Activated naive CD8-positive, alpha-beta T cell treated with anti-CD3 and anti-CD28 coated beads, Interleukin-2, amount 50 U/mL, for 16 hours (primary cell): ENCODE data around the gene MX1.

Experiments used
- DNase-seq: peaks from one replicate; pipeline ENCODE4 v3.0.0-alpha.2; 2020; ENCODE audit warnings: low read depth, low spot score

The MX1 gene

GRCh38 chr21:41432562-41433460 is 6.8 kb downstream of the MX1 start:
- DNase-seq: no peak

- DNase-seq: no peak
Measured at GRCh38 chr21:41433566-41433965, 7.5 kb downstream of the MX1 start.

- no peak for DNase-seq
Measured at GRCh38 chr21:41435706-41436105, 9.7 kb downstream of the MX1 start.

GRCh38 chr21:41437729-41438128 is 11.7 kb downstream of the MX1 start:
- no peak for DNase-seq

- DNase-seq: no peak
Measured at GRCh38 chr21:41438425-41439113, 12.5 kb downstream of the MX1 start.

- DNase-seq: no peak
Measured at GRCh38 chr21:41439248-41439647, 13.2 kb downstream of the MX1 start.

GRCh38 chr21:41441546-41441945 is 15.5 kb downstream of the MX1 start:
- no peak for DNase-seq

- DNase-seq: no peak
Measured at GRCh38 chr21:41442481-41443186, 16.6 kb downstream of the MX1 start.

GRCh38 chr21:41443562-41443961 is 17.5 kb downstream of the MX1 start:
- DNase-seq: no peak

GRCh38 chr21:41444703-41445464 is 18.8 kb downstream of the MX1 start:
- DNase-seq: no peak

- no peak for DNase-seq
Measured at GRCh38 chr21:41445465-41445862, 19.4 kb downstream of the MX1 start.

- no peak for DNase-seq
Measured at GRCh38 chr21:41446586-41446985, 20.5 kb downstream of the MX1 start.

GRCh38 chr21:41447356-41447755 is 21.3 kb downstream of the MX1 start:
- no peak for DNase-seq

- DNase-seq: no peak
Measured at GRCh38 chr21:41449613-41450012, 23.6 kb downstream of the MX1 start.

GRCh38 chr21:41451753-41452676 is 26.0 kb downstream of the MX1 start:
- DNase-seq: no peak

- no peak for DNase-seq
Measured at GRCh38 chr21:41453198-41453597, 27.2 kb downstream of the MX1 start.

- DNase-seq: no peak
Measured at GRCh38 chr21:41453761-41454160, 27.7 kb downstream of the MX1 start.

- DNase-seq: no peak
Measured at GRCh38 chr21:41458121-41458520, 32.1 kb downstream of the MX1 start.

- no peak for DNase-seq
Measured at GRCh38 chr21:41458559-41458958, 32.5 kb downstream of the MX1 start.

GRCh38 chr21:41459884-41460534 is 34.0 kb downstream of the MX1 start:
- no peak for DNase-seq
